22Rv1 (cell line): ENCODE data around the gene CASK.

Experiments used
- ZFX ChIP-seq: fragments of 450-650 bp; IDR thresholded peaks from 2 replicates; pipeline ENCODE4 v1.6.1; 2017; ENCODE audit warnings: antibody characterized with exemption, borderline replicate concordance
- TF ChIP-seq, protein P1 (sequence below): fragments of 450-650 bp; IDR thresholded peaks from 2 replicates; pipeline ENCODE4 v1.5.1; 2017; ENCODE audit warnings: mild to moderate bottlenecking

DNA sequence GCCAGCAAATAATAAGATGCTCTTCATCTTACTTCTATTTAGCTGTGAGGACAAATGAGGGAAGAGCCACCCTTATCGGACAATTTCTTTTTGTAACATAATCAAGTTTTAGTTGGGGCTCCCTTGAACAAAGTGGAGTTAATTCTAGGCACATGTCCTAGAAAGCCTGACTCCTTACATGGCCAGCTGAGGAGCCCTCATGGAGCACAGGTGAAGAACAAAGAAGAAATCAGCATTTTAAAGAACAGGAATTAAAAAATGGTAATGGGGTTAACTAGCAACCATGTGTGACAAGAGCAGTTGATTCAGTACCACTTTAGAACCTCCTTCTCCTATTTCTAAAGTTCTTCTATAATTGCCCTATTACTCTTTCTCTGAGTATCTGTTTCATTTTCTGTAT, 183.5 kb downstream of the CASK start:
- TF ChIP-seq, protein P1, sequence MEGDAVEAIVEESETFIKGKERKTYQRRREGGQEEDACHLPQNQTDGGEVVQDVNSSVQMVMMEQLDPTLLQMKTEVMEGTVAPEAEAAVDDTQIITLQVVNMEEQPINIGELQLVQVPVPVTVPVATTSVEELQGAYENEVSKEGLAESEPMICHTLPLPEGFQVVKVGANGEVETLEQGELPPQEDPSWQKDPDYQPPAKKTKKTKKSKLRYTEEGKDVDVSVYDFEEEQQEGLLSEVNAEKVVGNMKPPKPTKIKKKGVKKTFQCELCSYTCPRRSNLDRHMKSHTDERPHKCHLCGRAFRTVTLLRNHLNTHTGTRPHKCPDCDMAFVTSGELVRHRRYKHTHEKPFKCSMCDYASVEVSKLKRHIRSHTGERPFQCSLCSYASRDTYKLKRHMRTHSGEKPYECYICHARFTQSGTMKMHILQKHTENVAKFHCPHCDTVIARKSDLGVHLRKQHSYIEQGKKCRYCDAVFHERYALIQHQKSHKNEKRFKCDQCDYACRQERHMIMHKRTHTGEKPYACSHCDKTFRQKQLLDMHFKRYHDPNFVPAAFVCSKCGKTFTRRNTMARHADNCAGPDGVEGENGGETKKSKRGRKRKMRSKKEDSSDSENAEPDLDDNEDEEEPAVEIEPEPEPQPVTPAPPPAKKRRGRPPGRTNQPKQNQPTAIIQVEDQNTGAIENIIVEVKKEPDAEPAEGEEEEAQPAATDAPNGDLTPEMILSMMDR: no peak
- TF ChIP-seq ZFX: no peak
